Neutrophil (primary cell): Measurements from ENCODE around the gene RHOBTB1.

Experiments
- H3K27ac ChIP-seq: fragments of 200-600 bp; sonication (generic); 2 replicates; pipeline ENCODE4 v1.5.1; 2016; ENCODE audit warnings: mild to moderate bottlenecking, moderate library complexity
- H3K27me3 ChIP-seq: fragments of 200-600 bp; sonication (generic); 2 replicates; pipeline ENCODE4 v1.6.0; 2016; ENCODE audit warnings: mild to moderate bottlenecking
- H3K36me3 ChIP-seq: fragments of 200-600 bp; sonication (generic); 2 replicates; pipeline ENCODE4 v1.5.1; 2017
- H3K4me1 ChIP-seq, 2 experiments: fragments of 200-600 bp in 1 of 2; sonication (generic) in 1 of 2; 1 replicate in 1 of 2; 2 replicates in 1 of 2; pipeline versions ENCODE4 v1.5.1 to v1.6.1; 2013 to 2016; ENCODE audit warnings: low read depth in 1 of 2, low read length in 1 of 2, mild to moderate bottlenecking in 1 of 2, moderate library complexity in 1 of 2; ENCODE audit not compliant: control insufficient read depth in 1 of 2, insufficient read depth in 1 of 2
- H3K4me3 ChIP-seq, 2 experiments: fragments of 200-600 bp in 1 of 2; sonication (generic) in 1 of 2; 1 replicate in 1 of 2; 2 replicates in 1 of 2; pipeline ENCODE4 v1.5.1; 2013 to 2016; ENCODE audit warnings: low read depth in 1 of 2, low read length in 1 of 2, mild to moderate bottlenecking in 1 of 2, moderate library complexity in 1 of 2
- H3K9me3 ChIP-seq: fragments of 200-600 bp; sonication (generic); 2 replicates; pipeline ENCODE4 v1.5.1; 2016
- CTCF ChIP-seq: fragments of 200-600 bp; sonication (generic); IDR thresholded peaks from 2 replicates; pipeline ENCODE4 v1.5.1; 2016; ENCODE audit warnings: antibody characterized with exemption

RHOBTB1 gene

GRCh38 chr10:60870803-60871202 is 73.2 kb downstream of the RHOBTB1 start:
- H3K4me3 ChIP-seq = no peak overlapping the region
- no peaks in the 10 kb centered on the region for H3K27me3 ChIP-seq
- no peak for TF ChIP-seq CTCF
- no peaks in the 10 kb centered on the region for H3K9me3 ChIP-seq
- no peaks in the 10 kb centered on the region for H3K36me3 ChIP-seq
- H3K4me1 ChIP-seq = no peaks in the 10 kb centered on the region
- H3K27ac ChIP-seq = no peak overlapping the region

GRCh38 chr10:60870416-60870728 is 73.6 kb downstream of the RHOBTB1 start:
- no peaks in the 10 kb centered on the region for H3K36me3 ChIP-seq
- H3K27me3 ChIP-seq = no peaks in the 10 kb centered on the region
- no peak overlapping the region for H3K4me3 ChIP-seq
- no peak for TF ChIP-seq CTCF
- H3K4me1 ChIP-seq = no peaks in the 10 kb centered on the region
- H3K9me3 ChIP-seq = no peaks in the 10 kb centered on the region
- H3K27ac ChIP-seq = no peak overlapping the region

DNA sequence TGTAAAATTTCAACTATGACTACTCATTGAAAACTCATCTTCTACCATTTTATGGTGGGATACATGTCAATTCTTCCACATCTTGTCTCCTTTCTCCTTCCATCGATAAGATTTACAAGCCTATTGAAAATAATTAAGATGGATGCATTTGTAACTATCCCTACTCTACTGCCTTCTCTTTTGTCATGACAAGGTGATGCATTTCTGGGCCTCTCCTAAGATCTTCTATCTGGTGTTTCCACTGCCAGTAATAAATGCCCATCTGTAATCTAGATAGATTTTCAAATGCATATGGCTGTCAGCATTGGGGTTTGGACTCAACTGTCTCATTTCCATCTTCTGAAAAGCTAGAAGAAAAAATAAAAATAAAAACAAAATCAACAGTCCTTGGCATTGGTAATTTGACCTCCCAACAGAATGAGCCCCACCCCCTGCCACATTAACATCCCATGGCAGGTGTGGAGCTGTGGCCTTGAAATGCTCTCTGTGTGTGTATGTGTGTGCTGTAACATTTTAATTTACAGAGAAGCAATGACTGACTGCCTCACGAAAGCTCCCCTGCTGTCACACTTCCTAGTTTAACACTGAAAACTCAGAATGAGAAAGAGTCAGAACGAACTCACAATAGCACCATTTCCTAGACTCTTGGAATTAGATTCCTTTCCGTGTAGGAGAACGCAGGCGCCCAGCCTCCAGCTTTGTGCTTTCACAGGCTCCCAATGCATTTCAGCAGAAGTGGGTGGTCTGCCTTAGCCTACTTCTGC is 74.2 kb downstream of the RHOBTB1 start:
- Histone ChIP-seq H3K36me3 (no peaks in the 10 kb centered on the region), H3K27ac (no peak overlapping the region)

GRCh38 chr10:60868946-60869345 is 75.0 kb downstream of the RHOBTB1 start:
- Histone ChIP-seq H3K9me3 (no peaks in the 10 kb centered on the region), H3K36me3 (no peaks in the 10 kb centered on the region), H3K4me3 (no peak overlapping the region), H3K4me1 (no peaks in the 10 kb centered on the region), H3K27me3 (no peaks in the 10 kb centered on the region), H3K27ac (no peak overlapping the region)
- TF ChIP-seq CTCF = no peak

More for the DNA sequence above, 74.2 kb downstream of the RHOBTB1 start:
- TF ChIP-seq CTCF = no peak
- Histone ChIP-seq H3K4me3 (no peak overlapping the region), H3K4me1 (no peaks in the 10 kb centered on the region), H3K27me3 (no peaks in the 10 kb centered on the region), H3K9me3 (no peaks in the 10 kb centered on the region)

- no peaks in the 10 kb centered on the region for H3K4me1 ChIP-seq
- H3K4me3 ChIP-seq = no peak overlapping the region
- TF ChIP-seq CTCF = no peak
- H3K27ac ChIP-seq = no peak overlapping the region
- H3K27me3 ChIP-seq = no peaks in the 10 kb centered on the region
- no peaks in the 10 kb centered on the region for H3K9me3 ChIP-seq
- H3K36me3 ChIP-seq = no peaks in the 10 kb centered on the region
Observed at GRCh38 chr10:60865198-60865783, 78.7 kb downstream of the RHOBTB1 start.
